Kidney glomerular epithelial cell (primary cell): ENCODE measurements around the gene TNRC18.
"Not testable (repeated sequence)": the region's sequence is repeated elsewhere in the genome, so short reads cannot be mapped to it uniquely, and the experiment has no call there.

ENCODE experiments used
- DNase-seq: peaks from one replicate; lab custom pipeline; 2025; lab: John Stamatoyannopoulos, UW

TNRC18 gene

GRCh38 chr7:5375925-5376324, 47.7 kb downstream of the TNRC18 start:
- DNase-seq: no peak

- no peak for DNase-seq
Observed at GRCh38 chr7:5374464-5374863, 49.2 kb downstream of the TNRC18 start.

- no peak for DNase-seq
Observed at GRCh38 chr7:5373300-5373699, 50.3 kb downstream of the TNRC18 start.

- DNase-seq: no peak
Observed at GRCh38 chr7:5370454-5371353, 52.9 kb downstream of the TNRC18 start.

- no peak for DNase-seq
Observed at GRCh38 chr7:5367661-5368060, 56.0 kb downstream of the TNRC18 start.

GRCh38 chr7:5365976-5366625, 57.5 kb downstream of the TNRC18 start:
- peak; percentile 59 for DNase-seq

- no peak for DNase-seq
Observed at GRCh38 chr7:5363729-5364128, 59.9 kb downstream of the TNRC18 start.

- no peak for DNase-seq
Observed at GRCh38 chr7:5362466-5362865, 61.2 kb downstream of the TNRC18 start.

- no peak for DNase-seq
Observed at GRCh38 chr7:5361446-5362127, 62.0 kb downstream of the TNRC18 start.

- DNase-seq: no peak
Observed at GRCh38 chr7:5360971-5361370, 62.7 kb downstream of the TNRC18 start.

- DNase-seq: no peak
Observed at GRCh38 chr7:5360451-5360850, 63.2 kb downstream of the TNRC18 start.

- not testable (repeated sequence) for DNase-seq
Observed at GRCh38 chr7:5360021-5360420, 63.6 kb downstream of the TNRC18 start.

- DNase-seq: no peak
Observed at GRCh38 chr7:5359344-5359743, 64.3 kb downstream of the TNRC18 start.

- no peak for DNase-seq
Observed at GRCh38 chr7:5357951-5358350, 65.7 kb downstream of the TNRC18 start.

GRCh38 chr7:5356751-5357119, 66.9 kb downstream of the TNRC18 start:
- no peak for DNase-seq

GRCh38 chr7:5354460-5355232, 69.0 kb downstream of the TNRC18 start:
- DNase-seq: peak; percentile 53

GRCh38 chr7:5352440-5353010, 71.1 kb downstream of the TNRC18 start:
- DNase-seq: no peak

- DNase-seq: no peak
Observed at GRCh38 chr7:5351507-5352265, 71.9 kb downstream of the TNRC18 start.

- no peak for DNase-seq
Observed at GRCh38 chr7:5350600-5351385, 72.8 kb downstream of the TNRC18 start.

GRCh38 chr7:5350174-5350463, 73.5 kb downstream of the TNRC18 start:
- DNase-seq: no peak
